Keratinocyte (primary cell): ENCODE results near the gene HBQ1. TPM values are rescaled to one million over a fixed set of nuclear protein-coding genes. Genes with fewer than 3 reads are reported as not detected.
A peak's percentile ranks its signal among the peaks of the same experiment; 100 is the strongest.

ENCODE experiments used
- DNase-seq: peaks from one replicate; pipeline ENCODE4 v3.0.0-alpha.2; 2011; ENCODE audit warnings: low read depth, missing footprints, low spot score
- FAIRE-seq: peaks from 2 replicates; lab custom pipeline; 2011; peaks lifted over from hg19 to GRCh38; lab: Jason Lieb, UNC
- H2AFZ ChIP-seq: 2 replicates; pipeline ENCODE4 v1.6.0; 2012; ENCODE audit warnings: low read length, control low read depth, inconsistent platforms; ENCODE audit not compliant: control insufficient read depth
- H3K27ac ChIP-seq: 2 replicates; pipeline ENCODE4 v1.5.1; 2011; ENCODE audit warnings: low read length; ENCODE audit not compliant: control insufficient read depth, insufficient read depth
- H3K27me3 ChIP-seq: 3 replicates; pipeline ENCODE4 v1.6.0; 2011; ENCODE audit warnings: low read length; ENCODE audit not compliant: control insufficient read depth, insufficient read depth; ENCODE audit errors: extremely low read depth
- H3K36me3 ChIP-seq, 2 experiments: 2 replicates in 1 of 2; 3 replicates in 1 of 2; pipeline ENCODE4 v1.5.1; 2011; ENCODE audit warnings: low read length in 2 of 2, mild to moderate bottlenecking in 1 of 2; ENCODE audit not compliant: control insufficient read depth in 2 of 2, insufficient read depth in 2 of 2; ENCODE audit errors: extremely low read depth in 1 of 2
- H3K4me1 ChIP-seq: 3 replicates; pipeline ENCODE4 v1.5.1; 2011; ENCODE audit warnings: low read length; ENCODE audit not compliant: control insufficient read depth, insufficient read depth; ENCODE audit errors: extremely low read depth
- H3K4me2 ChIP-seq: 3 replicates; pipeline ENCODE4 v1.6.0; 2011; ENCODE audit warnings: low read depth, low read length; ENCODE audit not compliant: control insufficient read depth, insufficient read depth; ENCODE audit errors: extremely low read depth
- H3K4me3 ChIP-seq, 3 experiments: fragments of 200-600 bp in 1 of 3; sonication (generic) in 1 of 3; 2 replicates in 2 of 3; 3 replicates in 1 of 3; pipeline ENCODE4 v1.5.1; 2011 to 2016; ENCODE audit warnings: low read length in 3 of 3, mild to moderate bottlenecking in 3 of 3, control low read depth in 2 of 3, inconsistent platforms in 1 of 3, low read depth in 1 of 3, mixed read lengths in 1 of 3, mixed run types in 1 of 3, moderate library complexity in 1 of 3; ENCODE audit not compliant: control insufficient read depth in 2 of 3, insufficient read depth in 2 of 3; ENCODE audit errors: extremely low read depth in 1 of 3
- H3K79me2 ChIP-seq: 2 replicates; pipeline ENCODE4 v1.6.0; 2012; ENCODE audit warnings: low read length; ENCODE audit not compliant: control insufficient read depth, insufficient read depth
- H3K9ac ChIP-seq: 3 replicates; pipeline ENCODE4 v1.6.0; 2011; ENCODE audit warnings: low read length; ENCODE audit not compliant: control insufficient read depth, insufficient read depth; ENCODE audit errors: extremely low read depth
- H3K9me1 ChIP-seq: 3 replicates; pipeline ENCODE4 v1.6.0; 2011; ENCODE audit warnings: low read length; ENCODE audit not compliant: control insufficient read depth, insufficient read depth; ENCODE audit errors: extremely low read depth
- H3K9me3 ChIP-seq: 2 replicates; pipeline ENCODE4 v1.5.1; 2012; ENCODE audit warnings: low read depth, low read length; ENCODE audit not compliant: control insufficient read depth
- H4K20me1 ChIP-seq: 3 replicates; pipeline ENCODE4 v1.6.0; 2011; ENCODE audit warnings: low read length; ENCODE audit not compliant: control insufficient read depth, insufficient read depth; ENCODE audit errors: extremely low read depth
- CTCF ChIP-seq, 3 experiments: IDR thresholded peaks in 1 of 3; conservative IDR thresholded peaks in 1 of 3; optimal IDR thresholded peaks in 1 of 3; 2 replicates in 2 of 3; 3 replicates in 1 of 3; pipeline versions ENCODE3 to v1.5.1; 2011; ENCODE audit warnings: low read length in 3 of 3, mild to moderate bottlenecking in 3 of 3, moderate library complexity in 2 of 3, control low read depth in 1 of 3, inconsistent platforms in 1 of 3; ENCODE audit not compliant: insufficient read depth in 2 of 3; ENCODE audit errors: extremely low read depth in 1 of 3
- EZH2 ChIP-seq: IDR thresholded peaks from one replicate; pipeline ENCODE4 v1.6.1; 2012; ENCODE audit warnings: inconsistent platforms, mild to moderate bottlenecking, low read length, moderate library complexity
- dilution Hi-C: fragments of 300-500 bp; cut with MboI; formaldehyde crosslinking; loops from one replicate; pipeline ENCODE4 v1.7.0; 2020; ENCODE audit warnings: low sequenced_read_pairs; ENCODE audit not compliant: extremely low pct_ligation_motif_present
- polyA plus RNA-seq, 5 experiments: library from polyadenylated mRNA; depleted of rRNA in 3 of 5; stranded (reverse) in 3 of 5; stranded (forward) in 1 of 5; unstranded in 1 of 5; fragments of >200 nt; gene quantifications; 1 replicate in 1 of 5; 2 replicates in 3 of 5; 3 replicates in 1 of 5; pipeline versions ENCODE4 v1.2.1 to v1.2.3, GENCODE V29; 2011 to 2012; ENCODE audit warnings: missing spikeins in 2 of 5, low read depth in 1 of 5, low replicate concordance in 1 of 5

The HBQ1 gene
- polyA plus RNA-seq, 1 donor (not counting 4 experiments of a cell fraction or from before 2014, with no cell fraction given), result 0.13 TPM

- peaks cover 33 to 34% of the 10 kb centered on the region in 2 experiments for H3K36me3 ChIP-seq
- H3K79me2 ChIP-seq, result no peaks in the 10 kb centered on the region
- FAIRE-seq (no peak), DNase-seq (no peak)
- TF ChIP-seq CTCF (optimal IDR thresholded peaks at IDR 0.05 in 1 of 3, IDR thresholded peaks at IDR 0.05 in 1 of 3, conservative IDR thresholded peaks at IDR 0.05 in 1 of 3; ENCODE audit: extremely low read depth in 1 of 3, insufficient read depth in 2 of 3, low read length in 3 of 3) (peak in 2 of 3 experiments; percentile 7 to 40), EZH2 (no peak)
- dilution Hi-C loops, result no loop called here
- no peak overlapping the region for H3K27ac ChIP-seq
- H4K20me1 ChIP-seq, result peaks cover 6% of the 10 kb centered on the region
- no peaks in the 10 kb centered on the region for H3K9me3 ChIP-seq
- H3K4me3 ChIP-seq, result no peak overlapping the region
- H3K9ac ChIP-seq, result no peak overlapping the region
- no peak overlapping the region for H2AFZ ChIP-seq
- no peaks in the 10 kb centered on the region for H3K4me1 ChIP-seq
- H3K27me3 ChIP-seq, result no peaks in the 10 kb centered on the region
- no peak overlapping the region for H3K4me2 ChIP-seq
- H3K9me1 ChIP-seq, result no peaks in the 10 kb centered on the region
Observed at GRCh38 chr16:188674-189073, 8.4 kb downstream of the HBQ1 start.

- Histone ChIP-seq H3K4me1 (no peaks in the 10 kb centered on the region), H3K4me3 (no peak overlapping the region), H3K9me1 (no peaks in the 10 kb centered on the region), H3K27me3 (no peaks in the 10 kb centered on the region), H3K79me2 (no peaks in the 10 kb centered on the region), H3K27ac (no peak overlapping the region), H3K4me2 (no peak overlapping the region), H2AFZ (no peak overlapping the region), H3K36me3 (peaks cover 33 to 38% of the 10 kb centered on the region in 2 experiments), H3K9ac (no peak overlapping the region), H3K9me3 (no peaks in the 10 kb centered on the region), H4K20me1 (peaks cover 6% of the 10 kb centered on the region)
- dilution Hi-C loops, result no loop called here
- DNase-seq (no peak), FAIRE-seq (no peak)
- TF ChIP-seq EZH2, result no peak
- TF ChIP-seq CTCF (optimal IDR thresholded peaks at IDR 0.05 in 1 of 3, IDR thresholded peaks at IDR 0.05 in 1 of 3, conservative IDR thresholded peaks at IDR 0.05 in 1 of 3; ENCODE audit: extremely low read depth in 1 of 3, insufficient read depth in 2 of 3, low read length in 3 of 3), result no peak
Observed at GRCh38 chr16:189604-190186, 9.4 kb downstream of the HBQ1 start.
